ENCODE data around the gene BAIAP2L1. TPM values are rescaled to one million over a fixed set of nuclear protein-coding genes. Genes with fewer than 3 reads are reported as not detected.

BAIAP2L1 gene
- total RNA-seq, 2 experiments from 2014 or later: 0.63 to 0.82 TPM

GRCh38 chr7:98364220-98364619 lies 36.7 kb downstream of the BAIAP2L1 start:
- CTCF ChIA-PET: no interaction called here

GRCh38 chr7:98362517-98362916 lies 38.4 kb downstream of the BAIAP2L1 start:
- ChIA-PET POLR2A (no interaction called here), CTCF (no interaction called here)

More at GRCh38 chr7:98364220-98364619, 36.7 kb downstream of the BAIAP2L1 start:
- POLR2A ChIA-PET: no interaction called here

GRCh38 chr7:98360221-98361130 lies 40.4 kb downstream of the BAIAP2L1 start:
- CTCF ChIA-PET: no interaction called here
- POLR2A ChIA-PET: interaction anchor here (0.5 kb wide), 1 partner anchor 10 kb away, joined by 6 read pairs; no protein-coding TSS in a partner anchor

- ChIA-PET CTCF (no interaction called here), POLR2A (no interaction called here)
Observed at GRCh38 chr7:98359395-98359794, 41.5 kb downstream of the BAIAP2L1 start.

- ChIA-PET POLR2A (no interaction called here), CTCF (no interaction called here)
Observed at GRCh38 chr7:98358706-98359105, 42.2 kb downstream of the BAIAP2L1 start.

GRCh38 chr7:98357751-98358161 lies 43.1 kb downstream of the BAIAP2L1 start:
- ChIA-PET CTCF (no interaction called here), POLR2A (no interaction called here)

- CTCF ChIA-PET: no interaction called here
- POLR2A ChIA-PET: interaction anchor here (0.6 kb wide), 1 partner anchor 77 kb away, joined by 6 read pairs; no protein-coding TSS in a partner anchor
Observed at GRCh38 chr7:98355250-98355538, 45.7 kb downstream of the BAIAP2L1 start.

GRCh38 chr7:98354511-98355249 lies 46.2 kb downstream of the BAIAP2L1 start:
- CTCF ChIA-PET: no interaction called here
- POLR2A ChIA-PET: no interaction called here

- ChIA-PET POLR2A (no interaction called here), CTCF (no interaction called here)
Observed at GRCh38 chr7:98354052-98354451, 46.8 kb downstream of the BAIAP2L1 start.

GRCh38 chr7:98352621-98353020 lies 48.3 kb downstream of the BAIAP2L1 start:
- ChIA-PET CTCF (no interaction called here), POLR2A (no interaction called here)

- ChIA-PET CTCF (no interaction called here), POLR2A (no interaction called here)
Observed at GRCh38 chr7:98351136-98351535, 49.8 kb downstream of the BAIAP2L1 start.

GRCh38 chr7:98348726-98349474 lies 52.0 kb downstream of the BAIAP2L1 start:
- CTCF ChIA-PET: no interaction called here
- POLR2A ChIA-PET: no interaction called here

GRCh38 chr7:98346515-98347069 lies 54.3 kb downstream of the BAIAP2L1 start:
- ChIA-PET CTCF (no interaction called here), POLR2A (no interaction called here)

- POLR2A ChIA-PET: no interaction called here
Observed at GRCh38 chr7:98341106-98341505, 59.8 kb downstream of the BAIAP2L1 start.

GRCh38 chr7:98339043-98339442 lies 61.8 kb downstream of the BAIAP2L1 start:
- ChIA-PET CTCF (interaction anchor here (0.7 kb wide), 1 partner anchor 292 kb away, joined by 4 read pairs; no protein-coding TSS in a partner anchor), POLR2A (no interaction called here)

More at GRCh38 chr7:98341106-98341505, 59.8 kb downstream of the BAIAP2L1 start:
- CTCF ChIA-PET: interaction anchor here (0.7 kb wide), 2 partner anchors 85 to 1253 kb away, joined by 3 to 4 read pairs; no protein-coding TSS in a partner anchor

- POLR2A ChIA-PET: no interaction called here
- CTCF ChIA-PET: interaction anchor here (0.7 kb wide), 1 partner anchor 293 kb away, joined by 4 read pairs; no protein-coding TSS in a partner anchor
Observed at GRCh38 chr7:98338441-98338840, 62.4 kb downstream of the BAIAP2L1 start.

GRCh38 chr7:98335411-98335977 lies 65.4 kb downstream of the BAIAP2L1 start:
- CTCF ChIA-PET: interaction anchor here (0.6 kb wide), 1 partner anchor 1214 kb away, joined by 3 read pairs; no protein-coding TSS in a partner anchor
- POLR2A ChIA-PET: no interaction called here

- ChIA-PET POLR2A (no interaction called here), CTCF (no interaction called here)
Observed at GRCh38 chr7:98334081-98334480, 66.8 kb downstream of the BAIAP2L1 start.

GRCh38 chr7:98330926-98331529 lies 69.9 kb downstream of the BAIAP2L1 start:
- POLR2A ChIA-PET: no interaction called here
- CTCF ChIA-PET: no interaction called here
